Panc1 (cell line): ENCODE data around the gene MYRIP. TPM values are rescaled to one million over a fixed set of nuclear protein-coding genes. Genes with fewer than 3 reads are reported as not detected.

Experiments
- ATAC-seq: fragments of 200-7000 bp; cut with Tn5 transposase; 2 replicates; pipeline ENCODE4 v1.9.1; 2020; ENCODE audit warnings: mild to moderate bottlenecking, moderate library complexity
- BruUV-seq: library from RNA; stranded (reverse); fragments of 400-500 nt; replicated peaks from 2 replicates; lab custom pipeline; 2021; lab: Mats Ljungman, UMichigan
- CTCF ChIA-PET: fragments of 300-600 bp; sonication (Branson Sonifier 250); formaldehyde crosslinking; loops from one replicate; lab custom pipeline; 2022; ENCODE audit warnings: antibody characterized with exemption; lab: Charles Lee
- POLR2A ChIA-PET: fragments of 300-600 bp; sonication (Branson Sonifier 250); formaldehyde crosslinking; loops from one replicate; lab custom pipeline; 2022; ENCODE audit warnings: antibody characterized with exemption; lab: Charles Lee
- DNase-seq: peaks from one replicate; pipeline ENCODE4 v3.0.0-alpha.2; 2010; ENCODE audit warnings: low read depth, low spot score
- H3K27ac ChIP-seq: 2 replicates; pipeline ENCODE4 v1.5.1; 2011; ENCODE audit warnings: mild to moderate bottlenecking, low read length, inconsistent platforms
- H3K27me3 ChIP-seq: fragments of 200-500 bp; sonication (Bioruptor generic); 2 replicates; pipeline ENCODE4 v1.6.0; 2014; ENCODE audit warnings: low read length, inconsistent platforms; ENCODE audit not compliant: control insufficient read depth, insufficient read depth
- H3K36me3 ChIP-seq: fragments of 200-500 bp; sonication (Bioruptor generic); 2 replicates; pipeline ENCODE4 v1.5.1; 2014; ENCODE audit warnings: inconsistent platforms, mild to moderate bottlenecking, low read length, moderate library complexity; ENCODE audit not compliant: control insufficient read depth, insufficient read depth
- H3K4me1 ChIP-seq: 2 replicates; pipeline ENCODE4 v1.5.1; 2011; ENCODE audit warnings: inconsistent platforms, mild to moderate bottlenecking, low read length, moderate library complexity; ENCODE audit not compliant: control insufficient read depth, insufficient read depth
- H3K4me3 ChIP-seq, 2 experiments: 2 replicates each; pipeline ENCODE4 v1.5.1; 2011 to 2012; ENCODE audit warnings: low read depth in 2 of 2, low read length in 2 of 2, mild to moderate bottlenecking in 2 of 2, inconsistent platforms in 1 of 2, moderate library complexity in 1 of 2
- H3K9me3 ChIP-seq: fragments of 200-500 bp; sonication (Bioruptor generic); 2 replicates; pipeline ENCODE4 v1.5.1; 2014; ENCODE audit warnings: low read depth, mild to moderate bottlenecking, inconsistent platforms, low read length, moderate library complexity; ENCODE audit not compliant: control insufficient read depth, insufficient read depth
- POLR2AphosphoS5 ChIP-seq: IDR thresholded peaks from 2 replicates; pipeline ENCODE4 v1.6.1; 2012; ENCODE audit warnings: mild to moderate bottlenecking, low read depth, low read length, moderate library complexity
- SIN3A ChIP-seq: IDR thresholded peaks from 2 replicates; pipeline ENCODE4 v1.6.1; 2012; ENCODE audit warnings: low read depth, mild to moderate bottlenecking, low read length, moderate library complexity, borderline replicate concordance; ENCODE audit not compliant: insufficient read depth
- TCF7L2 ChIP-seq: IDR thresholded peaks from 2 replicates; pipeline ENCODE4 v1.6.1; 2011; ENCODE audit warnings: mild to moderate bottlenecking, low read depth, low read length, inconsistent platforms
- in situ Hi-C: cut with HindIII; loops from 2 replicates; pipeline ENCODE4 v1.10.0; 2016; ENCODE audit warnings: low sequenced_read_pairs, low pct_unique_long_range_greater_than_20kb
- intact Hi-C: fragments of 100-400 bp; cut with micrococcal nuclease; formaldehyde crosslinking; loops from one replicate; pipeline ENCODE4 v1.10.0; 2022; ENCODE audit not compliant: unreplicated experiment
- total RNA-seq: library from RNA; stranded (reverse); gene quantifications from one replicate; pipeline ENCODE4 v1.2.1, GENCODE V29; 2021; ENCODE audit not compliant: unreplicated experiment
- TF ChIP-seq, protein P1 (sequence below), 2 experiments: IDR thresholded peaks; 2 replicates each; pipeline ENCODE4 v1.6.1; 2011 to 2012; ENCODE audit warnings: low read depth in 2 of 2, control low read depth in 1 of 2, low read length in 1 of 2, mild to moderate bottlenecking in 1 of 2, moderate library complexity in 1 of 2; ENCODE audit not compliant: insufficient read depth in 1 of 2
- TF ChIP-seq, protein P2 (sequence below): fragments of 450-650 bp; IDR thresholded peaks from 2 replicates; pipeline ENCODE4 v1.5.1; 2017; ENCODE audit warnings: mild to moderate bottlenecking

Gene MYRIP
- total RNA-seq, 1 experiment from 2014 or later = 0.59 TPM

DNA sequence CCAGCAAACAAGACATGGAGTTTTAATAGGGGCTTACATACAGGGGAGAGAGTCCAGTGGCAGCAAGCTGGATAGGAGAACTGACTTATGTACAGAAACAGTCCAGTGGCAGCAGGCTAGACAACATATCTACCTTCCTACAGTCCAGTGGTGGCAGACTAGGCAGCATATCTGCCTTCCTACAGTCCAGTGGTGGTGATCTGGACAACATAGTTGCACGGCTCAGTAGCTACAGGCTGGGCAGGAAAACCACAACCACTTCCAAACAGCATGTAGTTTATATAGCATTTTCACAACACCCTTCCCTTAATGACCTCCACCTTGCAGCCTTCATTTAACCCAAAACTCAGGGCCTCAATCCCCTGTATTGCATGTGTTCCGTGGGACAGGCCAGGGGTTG, 318.8 kb downstream of the MYRIP start:
- no peak for ATAC-seq
- POLR2A ChIA-PET = no interaction called here
- intact Hi-C loops = no loop called here

DNA sequence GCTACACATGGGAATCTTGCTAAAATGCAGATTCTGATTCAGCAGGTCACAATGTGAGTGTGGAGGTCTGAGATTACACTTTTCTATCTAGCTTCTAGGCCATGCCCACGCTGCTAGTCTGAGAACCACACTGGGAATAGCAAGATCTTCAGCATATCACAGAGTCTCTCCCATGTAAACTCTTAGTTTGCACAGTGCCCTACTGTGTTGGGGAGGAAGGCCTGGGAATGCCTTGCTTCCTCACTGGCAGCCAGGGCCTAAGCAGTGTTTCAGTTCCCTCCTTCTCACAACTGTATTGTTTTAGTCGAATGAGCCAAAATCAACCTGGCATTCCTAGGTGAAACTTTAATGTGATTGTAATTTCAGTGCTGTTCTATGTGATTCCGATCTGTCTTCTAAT, 320.1 kb downstream of the MYRIP start:
- TF ChIP-seq TCF7L2 = no peak
- no peak for TF ChIP-seq SIN3A
- TF ChIP-seq, protein P1, sequence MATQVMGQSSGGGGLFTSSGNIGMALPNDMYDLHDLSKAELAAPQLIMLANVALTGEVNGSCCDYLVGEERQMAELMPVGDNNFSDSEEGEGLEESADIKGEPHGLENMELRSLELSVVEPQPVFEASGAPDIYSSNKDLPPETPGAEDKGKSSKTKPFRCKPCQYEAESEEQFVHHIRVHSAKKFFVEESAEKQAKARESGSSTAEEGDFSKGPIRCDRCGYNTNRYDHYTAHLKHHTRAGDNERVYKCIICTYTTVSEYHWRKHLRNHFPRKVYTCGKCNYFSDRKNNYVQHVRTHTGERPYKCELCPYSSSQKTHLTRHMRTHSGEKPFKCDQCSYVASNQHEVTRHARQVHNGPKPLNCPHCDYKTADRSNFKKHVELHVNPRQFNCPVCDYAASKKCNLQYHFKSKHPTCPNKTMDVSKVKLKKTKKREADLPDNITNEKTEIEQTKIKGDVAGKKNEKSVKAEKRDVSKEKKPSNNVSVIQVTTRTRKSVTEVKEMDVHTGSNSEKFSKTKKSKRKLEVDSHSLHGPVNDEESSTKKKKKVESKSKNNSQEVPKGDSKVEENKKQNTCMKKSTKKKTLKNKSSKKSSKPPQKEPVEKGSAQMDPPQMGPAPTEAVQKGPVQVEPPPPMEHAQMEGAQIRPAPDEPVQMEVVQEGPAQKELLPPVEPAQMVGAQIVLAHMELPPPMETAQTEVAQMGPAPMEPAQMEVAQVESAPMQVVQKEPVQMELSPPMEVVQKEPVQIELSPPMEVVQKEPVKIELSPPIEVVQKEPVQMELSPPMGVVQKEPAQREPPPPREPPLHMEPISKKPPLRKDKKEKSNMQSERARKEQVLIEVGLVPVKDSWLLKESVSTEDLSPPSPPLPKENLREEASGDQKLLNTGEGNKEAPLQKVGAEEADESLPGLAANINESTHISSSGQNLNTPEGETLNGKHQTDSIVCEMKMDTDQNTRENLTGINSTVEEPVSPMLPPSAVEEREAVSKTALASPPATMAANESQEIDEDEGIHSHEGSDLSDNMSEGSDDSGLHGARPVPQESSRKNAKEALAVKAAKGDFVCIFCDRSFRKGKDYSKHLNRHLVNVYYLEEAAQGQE (IDR thresholded peaks at IDR 0.05; ENCODE audit: insufficient read depth in 1 of 2, low read depth in 2 of 2, low read length in 1 of 2) = no peak
- no peak for TF ChIP-seq POLR2AphosphoS5
- TF ChIP-seq, protein P2, sequence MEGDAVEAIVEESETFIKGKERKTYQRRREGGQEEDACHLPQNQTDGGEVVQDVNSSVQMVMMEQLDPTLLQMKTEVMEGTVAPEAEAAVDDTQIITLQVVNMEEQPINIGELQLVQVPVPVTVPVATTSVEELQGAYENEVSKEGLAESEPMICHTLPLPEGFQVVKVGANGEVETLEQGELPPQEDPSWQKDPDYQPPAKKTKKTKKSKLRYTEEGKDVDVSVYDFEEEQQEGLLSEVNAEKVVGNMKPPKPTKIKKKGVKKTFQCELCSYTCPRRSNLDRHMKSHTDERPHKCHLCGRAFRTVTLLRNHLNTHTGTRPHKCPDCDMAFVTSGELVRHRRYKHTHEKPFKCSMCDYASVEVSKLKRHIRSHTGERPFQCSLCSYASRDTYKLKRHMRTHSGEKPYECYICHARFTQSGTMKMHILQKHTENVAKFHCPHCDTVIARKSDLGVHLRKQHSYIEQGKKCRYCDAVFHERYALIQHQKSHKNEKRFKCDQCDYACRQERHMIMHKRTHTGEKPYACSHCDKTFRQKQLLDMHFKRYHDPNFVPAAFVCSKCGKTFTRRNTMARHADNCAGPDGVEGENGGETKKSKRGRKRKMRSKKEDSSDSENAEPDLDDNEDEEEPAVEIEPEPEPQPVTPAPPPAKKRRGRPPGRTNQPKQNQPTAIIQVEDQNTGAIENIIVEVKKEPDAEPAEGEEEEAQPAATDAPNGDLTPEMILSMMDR = no peak
- no peaks in the 10 kb centered on the region for H3K27me3 ChIP-seq
- ChIA-PET POLR2A (no interaction called here), CTCF (no interaction called here)
- H3K4me3 ChIP-seq = no peak overlapping the region
- H3K4me1 ChIP-seq = no peaks in the 10 kb centered on the region
- H3K36me3 ChIP-seq = no peaks in the 10 kb centered on the region
- BruUV-seq = no TSS peak
- in situ Hi-C loops (no loop called here), intact Hi-C loops (no loop called here)
- no peak for DNase-seq
- H3K9me3 ChIP-seq = no peaks in the 10 kb centered on the region
- H3K27ac ChIP-seq = no peak overlapping the region
- ATAC-seq = no peak

More for the DNA sequence above, 318.8 kb downstream of the MYRIP start:
- no TSS peak for BruUV-seq
- Histone ChIP-seq H3K4me1 (no peaks in the 10 kb centered on the region), H3K4me3 (no peak overlapping the region), H3K36me3 (no peaks in the 10 kb centered on the region), H3K27ac (no peak overlapping the region), H3K9me3 (no peaks in the 10 kb centered on the region), H3K27me3 (no peaks in the 10 kb centered on the region)
- CTCF ChIA-PET = no interaction called here
- no peak for DNase-seq
- in situ Hi-C loops = no loop called here
- TF ChIP-seq, protein P2 = no peak
- TF ChIP-seq TCF7L2 (no peak), POLR2AphosphoS5 (no peak), SIN3A (no peak)
- TF ChIP-seq, protein P1 (IDR thresholded peaks at IDR 0.05; ENCODE audit: insufficient read depth in 1 of 2, low read depth in 2 of 2, low read length in 1 of 2) = no peak
